Measurements from ENCODE around the gene GAD1.

DNA sequence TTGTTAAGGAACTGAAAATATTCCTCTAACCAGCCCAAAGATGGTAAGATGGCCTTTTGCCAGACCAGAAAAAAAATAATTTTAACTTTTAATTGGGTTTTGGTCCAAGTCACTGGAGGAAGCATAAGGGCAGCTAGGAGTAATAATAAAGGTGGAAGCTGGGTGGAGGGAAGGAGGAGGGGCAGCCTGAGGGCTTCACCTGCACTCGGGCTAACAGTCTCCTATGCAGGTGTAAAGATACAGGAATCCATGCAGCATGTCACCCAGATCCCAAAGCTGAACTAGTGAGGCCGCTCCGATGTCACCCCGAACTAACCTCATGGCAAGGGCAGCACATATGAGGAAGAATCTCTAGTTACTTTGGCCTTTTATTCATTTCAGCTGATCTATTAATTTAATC lies 75.2 kb downstream of the GAD1 start:
- TF ChIP-seq, protein P1, sequence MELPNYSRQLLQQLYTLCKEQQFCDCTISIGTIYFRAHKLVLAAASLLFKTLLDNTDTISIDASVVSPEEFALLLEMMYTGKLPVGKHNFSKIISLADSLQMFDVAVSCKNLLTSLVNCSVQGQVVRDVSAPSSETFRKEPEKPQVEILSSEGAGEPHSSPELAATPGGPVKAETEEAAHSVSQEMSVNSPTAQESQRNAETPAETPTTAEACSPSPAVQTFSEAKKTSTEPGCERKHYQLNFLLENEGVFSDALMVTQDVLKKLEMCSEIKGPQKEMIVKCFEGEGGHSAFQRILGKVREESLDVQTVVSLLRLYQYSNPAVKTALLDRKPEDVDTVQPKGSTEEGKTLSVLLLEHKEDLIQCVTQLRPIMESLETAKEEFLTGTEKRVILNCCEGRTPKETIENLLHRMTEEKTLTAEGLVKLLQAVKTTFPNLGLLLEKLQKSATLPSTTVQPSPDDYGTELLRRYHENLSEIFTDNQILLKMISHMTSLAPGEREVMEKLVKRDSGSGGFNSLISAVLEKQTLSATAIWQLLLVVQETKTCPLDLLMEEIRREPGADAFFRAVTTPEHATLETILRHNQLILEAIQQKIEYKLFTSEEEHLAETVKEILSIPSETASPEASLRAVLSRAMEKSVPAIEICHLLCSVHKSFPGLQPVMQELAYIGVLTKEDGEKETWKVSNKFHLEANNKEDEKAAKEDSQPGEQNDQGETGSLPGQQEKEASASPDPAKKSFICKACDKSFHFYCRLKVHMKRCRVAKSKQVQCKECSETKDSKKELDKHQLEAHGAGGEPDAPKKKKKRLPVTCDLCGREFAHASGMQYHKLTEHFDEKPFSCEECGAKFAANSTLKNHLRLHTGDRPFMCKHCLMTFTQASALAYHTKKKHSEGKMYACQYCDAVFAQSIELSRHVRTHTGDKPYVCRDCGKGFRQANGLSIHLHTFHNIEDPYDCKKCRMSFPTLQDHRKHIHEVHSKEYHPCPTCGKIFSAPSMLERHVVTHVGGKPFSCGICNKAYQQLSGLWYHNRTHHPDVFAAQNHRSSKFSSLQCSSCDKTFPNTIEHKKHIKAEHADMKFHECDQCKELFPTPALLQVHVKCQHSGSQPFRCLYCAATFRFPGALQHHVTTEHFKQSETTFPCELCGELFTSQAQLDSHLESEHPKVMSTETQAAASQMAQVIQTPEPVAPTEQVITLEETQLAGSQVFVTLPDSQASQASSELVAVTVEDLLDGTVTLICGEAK (IDR thresholded peaks at IDR 0.05; ENCODE audit: borderline replicate concordance): no peak
- TF ChIP-seq, protein P2, sequence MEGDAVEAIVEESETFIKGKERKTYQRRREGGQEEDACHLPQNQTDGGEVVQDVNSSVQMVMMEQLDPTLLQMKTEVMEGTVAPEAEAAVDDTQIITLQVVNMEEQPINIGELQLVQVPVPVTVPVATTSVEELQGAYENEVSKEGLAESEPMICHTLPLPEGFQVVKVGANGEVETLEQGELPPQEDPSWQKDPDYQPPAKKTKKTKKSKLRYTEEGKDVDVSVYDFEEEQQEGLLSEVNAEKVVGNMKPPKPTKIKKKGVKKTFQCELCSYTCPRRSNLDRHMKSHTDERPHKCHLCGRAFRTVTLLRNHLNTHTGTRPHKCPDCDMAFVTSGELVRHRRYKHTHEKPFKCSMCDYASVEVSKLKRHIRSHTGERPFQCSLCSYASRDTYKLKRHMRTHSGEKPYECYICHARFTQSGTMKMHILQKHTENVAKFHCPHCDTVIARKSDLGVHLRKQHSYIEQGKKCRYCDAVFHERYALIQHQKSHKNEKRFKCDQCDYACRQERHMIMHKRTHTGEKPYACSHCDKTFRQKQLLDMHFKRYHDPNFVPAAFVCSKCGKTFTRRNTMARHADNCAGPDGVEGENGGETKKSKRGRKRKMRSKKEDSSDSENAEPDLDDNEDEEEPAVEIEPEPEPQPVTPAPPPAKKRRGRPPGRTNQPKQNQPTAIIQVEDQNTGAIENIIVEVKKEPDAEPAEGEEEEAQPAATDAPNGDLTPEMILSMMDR (IDR thresholded peaks at IDR 0.05 in 2 of 3, conservative IDR thresholded peaks at IDR 0.05 in 1 of 3; ENCODE audit: control insufficient read depth in 2 of 3, extremely low read depth in 1 of 3, insufficient read depth in 1 of 3, low read depth in 3 of 3, low read length in 3 of 3): no peak
- TF ChIP-seq SMC3 (IDR thresholded peaks at IDR 0.05; ENCODE audit: borderline replicate concordance, low read length): no peak
- no peak for TF ChIP-seq EZH2 (IDR thresholded peaks at IDR 0.05; ENCODE audit: borderline replicate concordance, control insufficient read depth, low read depth, low read length)
- no peak for TF ChIP-seq DPF2 (IDR thresholded peaks at IDR 0.05)
- no peak for TF ChIP-seq POLR2A (IDR thresholded peaks at IDR 0.05; ENCODE audit: low read depth, low read length)
- TF ChIP-seq FOXM1 (IDR thresholded peaks at IDR 0.05; ENCODE audit: low read depth, low read length): no peak
- TF ChIP-seq, protein P3, sequence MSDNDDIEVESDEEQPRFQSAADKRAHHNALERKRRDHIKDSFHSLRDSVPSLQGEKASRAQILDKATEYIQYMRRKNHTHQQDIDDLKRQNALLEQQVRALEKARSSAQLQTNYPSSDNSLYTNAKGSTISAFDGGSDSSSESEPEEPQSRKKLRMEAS (IDR thresholded peaks at IDR 0.05; ENCODE audit: low read depth, low read length): no peak
- no peak for TF ChIP-seq CBX5 (IDR thresholded peaks at IDR 0.05; ENCODE audit: low read depth)
- TF ChIP-seq, protein P4, sequence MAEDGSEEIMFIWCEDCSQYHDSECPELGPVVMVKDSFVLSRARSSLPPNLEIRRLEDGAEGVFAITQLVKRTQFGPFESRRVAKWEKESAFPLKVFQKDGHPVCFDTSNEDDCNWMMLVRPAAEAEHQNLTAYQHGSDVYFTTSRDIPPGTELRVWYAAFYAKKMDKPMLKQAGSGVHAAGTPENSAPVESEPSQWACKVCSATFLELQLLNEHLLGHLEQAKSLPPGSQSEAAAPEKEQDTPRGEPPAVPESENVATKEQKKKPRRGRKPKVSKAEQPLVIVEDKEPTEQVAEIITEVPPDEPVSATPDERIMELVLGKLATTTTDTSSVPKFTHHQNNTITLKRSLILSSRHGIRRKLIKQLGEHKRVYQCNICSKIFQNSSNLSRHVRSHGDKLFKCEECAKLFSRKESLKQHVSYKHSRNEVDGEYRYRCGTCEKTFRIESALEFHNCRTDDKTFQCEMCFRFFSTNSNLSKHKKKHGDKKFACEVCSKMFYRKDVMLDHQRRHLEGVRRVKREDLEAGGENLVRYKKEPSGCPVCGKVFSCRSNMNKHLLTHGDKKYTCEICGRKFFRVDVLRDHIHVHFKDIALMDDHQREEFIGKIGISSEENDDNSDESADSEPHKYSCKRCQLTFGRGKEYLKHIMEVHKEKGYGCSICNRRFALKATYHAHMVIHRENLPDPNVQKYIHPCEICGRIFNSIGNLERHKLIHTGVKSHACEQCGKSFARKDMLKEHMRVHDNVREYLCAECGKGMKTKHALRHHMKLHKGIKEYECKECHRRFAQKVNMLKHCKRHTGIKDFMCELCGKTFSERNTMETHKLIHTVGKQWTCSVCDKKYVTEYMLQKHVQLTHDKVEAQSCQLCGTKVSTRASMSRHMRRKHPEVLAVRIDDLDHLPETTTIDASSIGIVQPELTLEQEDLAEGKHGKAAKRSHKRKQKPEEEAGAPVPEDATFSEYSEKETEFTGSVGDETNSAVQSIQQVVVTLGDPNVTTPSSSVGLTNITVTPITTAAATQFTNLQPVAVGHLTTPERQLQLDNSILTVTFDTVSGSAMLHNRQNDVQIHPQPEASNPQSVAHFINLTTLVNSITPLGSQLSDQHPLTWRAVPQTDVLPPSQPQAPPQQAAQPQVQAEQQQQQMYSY (CRISPR knock-in tag; IDR thresholded peaks at IDR 0.05): no peak
- no peak for TF ChIP-seq GABPA (IDR thresholded peaks at IDR 0.05; ENCODE audit: low read depth)
- TF ChIP-seq, protein P5, sequence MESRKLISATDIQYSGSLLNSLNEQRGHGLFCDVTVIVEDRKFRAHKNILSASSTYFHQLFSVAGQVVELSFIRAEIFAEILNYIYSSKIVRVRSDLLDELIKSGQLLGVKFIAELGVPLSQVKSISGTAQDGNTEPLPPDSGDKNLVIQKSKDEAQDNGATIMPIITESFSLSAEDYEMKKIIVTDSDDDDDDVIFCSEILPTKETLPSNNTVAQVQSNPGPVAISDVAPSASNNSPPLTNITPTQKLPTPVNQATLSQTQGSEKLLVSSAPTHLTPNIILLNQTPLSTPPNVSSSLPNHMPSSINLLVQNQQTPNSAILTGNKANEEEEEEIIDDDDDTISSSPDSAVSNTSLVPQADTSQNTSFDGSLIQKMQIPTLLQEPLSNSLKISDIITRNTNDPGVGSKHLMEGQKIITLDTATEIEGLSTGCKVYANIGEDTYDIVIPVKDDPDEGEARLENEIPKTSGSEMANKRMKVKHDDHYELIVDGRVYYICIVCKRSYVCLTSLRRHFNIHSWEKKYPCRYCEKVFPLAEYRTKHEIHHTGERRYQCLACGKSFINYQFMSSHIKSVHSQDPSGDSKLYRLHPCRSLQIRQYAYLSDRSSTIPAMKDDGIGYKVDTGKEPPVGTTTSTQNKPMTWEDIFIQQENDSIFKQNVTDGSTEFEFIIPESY (IDR thresholded peaks at IDR 0.05): no peak
- no peak for TF ChIP-seq RBBP5 (conservative IDR thresholded peaks at IDR 0.05)
